Caco-2 (cell line): ENCODE results near the gene CLCN1. TPM values are rescaled to one million over a fixed set of nuclear protein-coding genes. Genes with fewer than 3 reads are reported as not detected.

Source experiments
- BruUV-seq: library from RNA; stranded (reverse); fragments of 400-500 nt; replicated peaks from 2 replicates; lab custom pipeline; 2021; lab: Mats Ljungman, UMichigan
- CTCF ChIA-PET: fragments of 300-600 bp; sonication (Branson Sonifier 250); formaldehyde crosslinking; loops from one replicate; lab custom pipeline; 2022; ENCODE audit warnings: antibody characterized with exemption; lab: Charles Lee
- POLR2A ChIA-PET: fragments of 300-600 bp; sonication (Branson Sonifier 250); formaldehyde crosslinking; loops from one replicate; lab custom pipeline; 2022; ENCODE audit warnings: antibody characterized with exemption; lab: Charles Lee
- DNase-seq, 2 experiments: peaks; one replicate each; pipeline versions ENCODE4 v3.0.0 to v3.0.0-alpha.2; 2020 to 2022
- H3K27me3 ChIP-seq: replicated peaks from 2 replicates; pipeline ENCODE4 v1.6.0; 2011; ENCODE audit warnings: low read length; ENCODE audit not compliant: control insufficient read depth, insufficient read depth
- H3K36me3 ChIP-seq: 2 replicates; pipeline ENCODE4 v1.5.1; 2011; ENCODE audit warnings: low read length; ENCODE audit not compliant: control insufficient read depth, insufficient read depth
- H3K4me1 ChIP-seq: fragments of 250-450 bp; sonication (Bioruptor Pico); 2 replicates; pipeline ENCODE4 v1.5.1; 2020; ENCODE audit warnings: mild to moderate bottlenecking
- H3K4me3 ChIP-seq: 2 replicates; pipeline ENCODE4 v1.5.1; 2011; ENCODE audit warnings: low read depth, mild to moderate bottlenecking, control low read depth, low read length
- H3K9me3 ChIP-seq: fragments of 250-450 bp; sonication (Bioruptor Pico); 2 replicates; pipeline ENCODE4 v1.5.1; 2020; ENCODE audit warnings: mild to moderate bottlenecking, moderate library complexity
- H3K27ac Mint-ChIP-seq: one replicate; pipeline ENCODE4 v1.8.0; 2022; ENCODE audit warnings: mixed read lengths; ENCODE audit not compliant: unreplicated experiment
- H3K27me3 Mint-ChIP-seq: one replicate; pipeline ENCODE4 v1.8.0; 2022; ENCODE audit warnings: mixed read lengths; ENCODE audit not compliant: insufficient read depth, unreplicated experiment
- H3K36me3 Mint-ChIP-seq: one replicate; pipeline ENCODE4 v1.8.0; 2022; ENCODE audit warnings: mild to moderate bottlenecking, mixed read lengths; ENCODE audit not compliant: insufficient read depth, unreplicated experiment
- H3K4me1 Mint-ChIP-seq: one replicate; pipeline ENCODE4 v1.8.0; 2022; ENCODE audit warnings: low read depth, mixed read lengths; ENCODE audit not compliant: unreplicated experiment
- H3K4me3 Mint-ChIP-seq: one replicate; pipeline ENCODE4 v1.8.0; 2022; ENCODE audit warnings: mild to moderate bottlenecking, moderate library complexity, mixed read lengths; ENCODE audit not compliant: unreplicated experiment
- H3K9me3 Mint-ChIP-seq: one replicate; pipeline ENCODE4 v1.8.0; 2022; ENCODE audit warnings: mixed read lengths; ENCODE audit not compliant: unreplicated experiment
- CTCF ChIP-seq, 2 experiments: fragments of 200-600 bp in 1 of 2; IDR thresholded peaks; 1 replicate in 1 of 2; 2 replicates in 1 of 2; pipeline versions ENCODE4 v1.5.1 to v1.8.0; 2011 to 2022; ENCODE audit warnings: antibody characterized with exemption in 1 of 2, control low read depth in 1 of 2, inconsistent platforms in 1 of 2, low read depth in 1 of 2, low read length in 1 of 2, mild to moderate bottlenecking in 1 of 2, moderate library complexity in 1 of 2; ENCODE audit not compliant: insufficient read depth in 1 of 2, severe bottlenecking in 1 of 2, unreplicated experiment in 1 of 2
- intact Hi-C: fragments of 100-400 bp; cut with micrococcal nuclease; formaldehyde crosslinking; loops from one replicate; pipeline ENCODE4 v1.10.0; 2022; ENCODE audit not compliant: unreplicated experiment
- total RNA-seq: library from RNA; stranded (reverse); gene quantifications from 2 replicates; pipeline ENCODE4 v1.2.3, GENCODE V29; 2022

CLCN1 gene
- total RNA-seq, 1 experiment from 2014 or later, result 1.9 TPM

GRCh38 chr7:143272871-143273270, 43.0 kb upstream of the CLCN1 start:
- no peak for TF ChIP-seq CTCF (IDR thresholded peaks at IDR 0.05; ENCODE audit: insufficient read depth in 1 of 2, low read depth in 1 of 2, low read length in 1 of 2, severe bottlenecking in 1 of 2, unreplicated experiment in 1 of 2)
- no peaks in the 10 kb centered on the region for H3K9me3 Mint-ChIP-seq
- H3K4me1 Mint-ChIP-seq, result no peaks in the 10 kb centered on the region
- no peaks in the 10 kb centered on the region for H3K27me3 ChIP-seq
- DNase-seq, result no peak
- no peaks in the 10 kb centered on the region for H3K4me1 ChIP-seq
- H3K36me3 Mint-ChIP-seq, result no peaks in the 10 kb centered on the region
- ChIA-PET POLR2A (interaction anchor here (0.5 kb wide), 1 partner anchor 33 kb away, joined by 11 read pairs; no protein-coding TSS in a partner anchor), CTCF (interaction anchor here (0.6 kb wide), 1 partner anchor 10 kb away, joined by 3 read pairs; no protein-coding TSS in a partner anchor)
- no TSS peak for BruUV-seq
- no peaks in the 10 kb centered on the region for H3K27me3 Mint-ChIP-seq
- no peak overlapping the region for H3K4me3 ChIP-seq
- intact Hi-C loops, result no loop called here
- H3K27ac Mint-ChIP-seq, result no peak overlapping the region
- H3K4me3 Mint-ChIP-seq, result no peak overlapping the region
- peaks cover 2% of the 10 kb centered on the region; the same call in 1 of the 2 replicates for H3K36me3 ChIP-seq
- no peaks in the 10 kb centered on the region for H3K9me3 ChIP-seq

GRCh38 chr7:143279186-143280098, 36.5 kb upstream of the CLCN1 start:
- ChIA-PET POLR2A (interaction anchor here (1.1 kb wide), 1 partner anchor 16 kb away, joined by 4 read pairs; the partner anchor contains the start of gene GSTK1), CTCF (interaction anchor here (0.7 to 0.9 kb wide), 3 partner anchors 16 to 64 kb away, joined by 3 to 5 read pairs (median 4); partner anchors contain the start of gene GSTK1)
- Histone ChIP-seq H3K4me1 (peaks cover 21% of the 10 kb centered on the region), H3K36me3 (no peaks in the 10 kb centered on the region), H3K27me3 (no peaks in the 10 kb centered on the region), H3K9me3 (no peaks in the 10 kb centered on the region), H3K4me3 (no peak overlapping the region)
- Mint-ChIP-seq H3K9me3 (no peaks in the 10 kb centered on the region), H3K4me3 (no peak overlapping the region), H3K36me3 (no peaks in the 10 kb centered on the region), H3K27me3 (no peaks in the 10 kb centered on the region), H3K27ac (peak overlapping the region; percentile 42), H3K4me1 (peaks cover 24% of the 10 kb centered on the region)
- peak in 1 of 2 experiments; percentile 46 for DNase-seq
- no peak for TF ChIP-seq CTCF (IDR thresholded peaks at IDR 0.05; ENCODE audit: insufficient read depth in 1 of 2, low read depth in 1 of 2, low read length in 1 of 2, severe bottlenecking in 1 of 2, unreplicated experiment in 1 of 2)
- intact Hi-C loops, result no loop called here
- no TSS peak for BruUV-seq

DNA sequence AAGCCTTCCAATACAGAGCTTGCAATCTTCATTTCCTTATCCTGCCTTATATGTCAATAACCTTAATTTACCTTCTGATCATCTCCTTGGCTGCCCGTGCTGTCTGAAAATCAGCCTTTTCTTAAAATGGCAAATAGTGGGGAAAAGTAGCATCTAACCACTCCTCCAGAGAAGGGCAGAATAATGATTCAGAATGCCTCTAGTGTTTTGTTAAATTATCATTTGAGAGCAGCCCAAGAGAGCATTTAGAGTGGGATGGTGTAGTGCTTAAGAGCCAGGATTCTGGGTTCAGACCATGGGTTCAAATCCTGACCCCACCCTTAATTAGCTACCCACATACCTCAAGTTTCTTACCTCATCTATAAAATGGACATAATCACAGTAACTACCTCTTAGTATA, 35.8 kb upstream of the CLCN1 start:
- Mint-ChIP-seq H3K4me1 (peaks cover 31% of the 10 kb centered on the region), H3K36me3 (no peaks in the 10 kb centered on the region), H3K9me3 (no peaks in the 10 kb centered on the region), H3K27me3 (no peaks in the 10 kb centered on the region), H3K27ac (peak overlapping the region; percentile 42), H3K4me3 (no peak overlapping the region)
- CTCF ChIA-PET, result interaction anchor here (0.7 kb wide), 1 partner anchor 65 kb away, joined by 4 read pairs; no protein-coding TSS in a partner anchor
- Histone ChIP-seq H3K4me1 (peaks cover 22% of the 10 kb centered on the region), H3K36me3 (no peaks in the 10 kb centered on the region), H3K9me3 (no peaks in the 10 kb centered on the region), H3K4me3 (no peak overlapping the region), H3K27me3 (no peaks in the 10 kb centered on the region)
- BruUV-seq, result no TSS peak
- no peak for DNase-seq
- intact Hi-C loops, result no loop called here
- POLR2A ChIA-PET, result no interaction called here
- TF ChIP-seq CTCF (IDR thresholded peaks at IDR 0.05; ENCODE audit: insufficient read depth in 1 of 2, low read depth in 1 of 2, low read length in 1 of 2, severe bottlenecking in 1 of 2, unreplicated experiment in 1 of 2), result no peak
